Gastrocnemius medialis (tissue), 4 donors: Measurements from ENCODE around the gene CARMIL1. TPM values are rescaled to one million over a fixed set of nuclear protein-coding genes. Genes with fewer than 3 reads are reported as not detected.

Experiments
- ATAC-seq, 2 donors: fragments of 150-250 bp; one replicate each; pipeline ENCODE4 v1.9.1; 2016
- DNase-seq, 2 donors: peaks; one replicate each; pipeline ENCODE4 v3.0.0-alpha.2; 2019
- H3K27ac ChIP-seq, 4 donors: fragments of 200-600 bp; sonication (generic); 1 replicate in 1 of 4; 2 replicates in 3 of 4; pipeline ENCODE4 v1.5.1; 2016 to 2018; ENCODE audit warnings: mild to moderate bottlenecking in 2 of 4, moderate library complexity in 1 of 4
- H3K27me3 ChIP-seq, 3 donors: fragments of 200-600 bp; sonication (generic) in 2 of 3; 1 replicate in 1 of 3; 2 replicates in 2 of 3; pipeline versions ENCODE4 v1.5.1 to v1.6.0; 2016 to 2019; ENCODE audit warnings: mild to moderate bottlenecking in 1 of 3, moderate library complexity in 1 of 3
- H3K36me3 ChIP-seq, 2 donors: fragments of 200-600 bp; sonication (generic) in 1 of 2; one replicate each; pipeline ENCODE4 v1.5.1; 2017 to 2018
- H3K4me1 ChIP-seq, 2 donors: fragments of 200-600 bp; sonication (generic) in 1 of 2; one replicate each; pipeline ENCODE4 v1.5.1; 2016 to 2017; ENCODE audit warnings: mild to moderate bottlenecking in 2 of 2
- H3K4me3 ChIP-seq, 4 donors: fragments of 200-600 bp; sonication (generic) in 3 of 4; 1 replicate in 1 of 4; 2 replicates in 3 of 4; pipeline ENCODE4 v1.5.1; 2016 to 2019; ENCODE audit warnings: mild to moderate bottlenecking in 2 of 4
- H3K9me3 ChIP-seq, 3 donors: fragments of 200-600 bp; sonication (generic) in 2 of 3; 1 replicate in 1 of 3; 2 replicates in 2 of 3; pipeline ENCODE4 v1.5.1; 2016 to 2019
- CTCF ChIP-seq, 5 experiments: fragments of 450-650 bp in 3 of 5; fragments of 200-600 bp in 2 of 5; sonication (generic) in 2 of 5; IDR thresholded peaks in 4 of 5; conservative IDR thresholded peaks in 1 of 5; 1 replicate in 4 of 5; 2 replicates in 1 of 5; pipeline ENCODE4 v1.5.1; 2016 to 2019; ENCODE audit warnings: antibody characterized with exemption in 5 of 5, mild to moderate bottlenecking in 3 of 5, moderate library complexity in 3 of 5
- POLR2A ChIP-seq, 2 donors: fragments of 450-650 bp; IDR thresholded peaks; one replicate each; pipeline ENCODE4 v1.6.1; 2017; ENCODE audit warnings: antibody characterized with exemption in 2 of 2, mild to moderate bottlenecking in 2 of 2, moderate library complexity in 2 of 2
- in situ Hi-C, 4 donors: fragments of 200-750 bp; cut with MboI; loops; one replicate each; pipeline versions ENCODE4 v1.15.0 to v1.8.0; 2017; ENCODE audit warnings: low sequenced_read_pairs in 4 of 4
- intact Hi-C: fragments of 100-400 bp; cut with DNase I; formaldehyde crosslinking; loops from one replicate; pipeline ENCODE4 v1.15.1; 2023; ENCODE audit warnings: low total_unique reads
- total RNA-seq, 4 donors: library from RNA; depleted of rRNA; stranded (reverse); fragments of >200 nt; gene quantifications; one replicate each; pipeline versions ENCODE4 v1.1.0 to v1.2.3, GENCODE V29; 2016

CARMIL1 gene
- total RNA-seq, 4 donors from 2014 or later, result 0.87 to 2.1 (median 1.7) TPM

GRCh38 chr6:25477006-25477590 is 197.9 kb downstream of the CARMIL1 start:
- Histone ChIP-seq H3K27me3 (no peaks in the 10 kb centered on the region), H3K4me1 (no peaks in the 10 kb centered on the region), H3K27ac (no peak overlapping the region), H3K9me3 (no peaks in the 10 kb centered on the region), H3K36me3 (no peaks in the 10 kb centered on the region), H3K4me3 (no peak overlapping the region)
- in situ Hi-C loops, result loop anchor here in 1 of 4 donors (25.0 kb wide), 1 partner anchor 215 kb away; no protein-coding TSS in a partner anchor
- intact Hi-C loops, result no loop called here
- no peak for DNase-seq
- TF ChIP-seq POLR2A (IDR thresholded peaks at IDR 0.05) (no peak), CTCF (IDR thresholded peaks at IDR 0.05 in 4 of 5, conservative IDR thresholded peaks at IDR 0.05 in 1 of 5) (no peak)
- no peak for ATAC-seq

- no peak overlapping the region for H3K27ac ChIP-seq
- TF ChIP-seq POLR2A (IDR thresholded peaks at IDR 0.05) (no peak), CTCF (IDR thresholded peaks at IDR 0.05 in 4 of 5, conservative IDR thresholded peaks at IDR 0.05 in 1 of 5) (no peak)
- no peaks in the 10 kb centered on the region for H3K36me3 ChIP-seq
- H3K4me1 ChIP-seq, result no peaks in the 10 kb centered on the region
- in situ Hi-C loops, result loop anchor here in 1 of 4 donors (25.0 kb wide), 1 partner anchor 217 kb away; no protein-coding TSS in a partner anchor
- H3K4me3 ChIP-seq, result no peak overlapping the region
- no peak for ATAC-seq
- no peaks in the 10 kb centered on the region for H3K9me3 ChIP-seq
- intact Hi-C loops, result no loop called here
- no peak for DNase-seq
- no peaks in the 10 kb centered on the region for H3K27me3 ChIP-seq
Measured at GRCh38 chr6:25478973-25479372, 199.8 kb downstream of the CARMIL1 start.

GRCh38 chr6:25481267-25481666 is 202.1 kb downstream of the CARMIL1 start:
- H3K9me3 ChIP-seq, result no peaks in the 10 kb centered on the region
- intact Hi-C loops, result no loop called here
- no peak for TF ChIP-seq CTCF (IDR thresholded peaks at IDR 0.05 in 4 of 5, conservative IDR thresholded peaks at IDR 0.05 in 1 of 5)
- no peaks in the 10 kb centered on the region for H3K27me3 ChIP-seq
- H3K4me1 ChIP-seq, result no peaks in the 10 kb centered on the region
- no peak overlapping the region for H3K27ac ChIP-seq
- H3K4me3 ChIP-seq, result no peak overlapping the region
- H3K36me3 ChIP-seq, result no peaks in the 10 kb centered on the region
- in situ Hi-C loops, result loop anchor here in 2 of 4 donors (10.0 to 25.0 kb wide), 2 partner anchors 206 to 219 kb away; partner anchors contain the start of gene CARMIL1 (in 1 of the 2)
- no peak for ATAC-seq
- no peak for DNase-seq

- intact Hi-C loops (no loop called here), in situ Hi-C loops (loop anchor here in 2 of 4 donors (10.0 to 25.0 kb wide), 2 partner anchors 208 to 221 kb away; partner anchors contain the start of gene CARMIL1 (in 1 of the 2))
- no peaks in the 10 kb centered on the region for H3K4me1 ChIP-seq
Measured at GRCh38 chr6:25482996-25483395, 203.8 kb downstream of the CARMIL1 start.

More at GRCh38 chr6:25482996-25483395, 203.8 kb downstream of the CARMIL1 start:
- Histone ChIP-seq H3K36me3 (no peaks in the 10 kb centered on the region), H3K9me3 (no peaks in the 10 kb centered on the region), H3K4me3 (no peak overlapping the region), H3K27ac (no peak overlapping the region), H3K27me3 (no peaks in the 10 kb centered on the region)
- TF ChIP-seq POLR2A (IDR thresholded peaks at IDR 0.05), result no peak
- no peak for TF ChIP-seq CTCF (IDR thresholded peaks at IDR 0.05 in 4 of 5, conservative IDR thresholded peaks at IDR 0.05 in 1 of 5)
- no peak for ATAC-seq
- no peak for DNase-seq
